Mucosa of descending colon (tissue), 3 donors: ENCODE data around the gene TGFA. TPM values are rescaled to one million over a fixed set of nuclear protein-coding genes. Genes with fewer than 3 reads are reported as not detected.
A peak's percentile ranks its signal among the peaks of the same experiment; 100 is the strongest.

ENCODE experiments used
- ATAC-seq: fragments of 200-7000 bp; cut with Tn5 transposase; one replicate; pipeline ENCODE4 v1.9.1; 2020; ENCODE audit warnings: mild to moderate bottlenecking, moderate library complexity
- DNase-seq, 3 donors: peaks; one replicate each; pipeline ENCODE4 v3.0.0-alpha.2; 2020
- H3K36me3 ChIP-seq: fragments of 200-600 bp; one replicate; pipeline ENCODE4 v1.8.0; 2021; ENCODE audit warnings: low read depth, mild to moderate bottlenecking
- H3K4me1 ChIP-seq: fragments of 200-600 bp; one replicate; pipeline ENCODE4 v1.8.0; 2021; ENCODE audit warnings: low read depth, mild to moderate bottlenecking
- H3K4me3 ChIP-seq: fragments of 200-600 bp; one replicate; pipeline ENCODE4 v1.8.0; 2021; ENCODE audit warnings: mild to moderate bottlenecking
- H3K9me3 ChIP-seq: fragments of 200-600 bp; one replicate; pipeline ENCODE4 v1.8.0; 2021; ENCODE audit warnings: mild to moderate bottlenecking
- intact Hi-C, 2 donors: fragments of 100-400 bp; cut with DNase I in 1 of 2; cut with micrococcal nuclease in 1 of 2; formaldehyde crosslinking; loops; one replicate each; pipeline versions ENCODE4 v1.11.0 to v1.11.1; 2022; cut with DNase I, micrococcal nuclease
- total RNA-seq, 3 donors: library from RNA; stranded (reverse); fragmentation: NEBNext Ultra II Directional in 2 of 3; extraction: Animal tissue kit (Norgen Biotek cat#: 25700) in 2 of 3; gene quantifications; one replicate each; pipeline versions ENCODE4 v1.2.1 to v1.2.4, GENCODE V29; 2021 to 2023
- TF ChIP-seq, protein P1 (sequence below): fragments of 200-600 bp; IDR thresholded peaks from one replicate; pipeline ENCODE4 v1.8.0; 2022; ENCODE audit warnings: antibody characterized with exemption, mild to moderate bottlenecking
- donor health status: DM: no; HTN: no; CAD: no; lungs with moderate emphysema.
- donor health status: DM: no; HTN: no; CAD: no.
- donor health status: DM: no; HTN: yes; CAD: no.

TGFA gene
- total RNA-seq, 3 donors from 2014 or later: 13.5 to 33.5 (median 24.7) TPM

DNA sequence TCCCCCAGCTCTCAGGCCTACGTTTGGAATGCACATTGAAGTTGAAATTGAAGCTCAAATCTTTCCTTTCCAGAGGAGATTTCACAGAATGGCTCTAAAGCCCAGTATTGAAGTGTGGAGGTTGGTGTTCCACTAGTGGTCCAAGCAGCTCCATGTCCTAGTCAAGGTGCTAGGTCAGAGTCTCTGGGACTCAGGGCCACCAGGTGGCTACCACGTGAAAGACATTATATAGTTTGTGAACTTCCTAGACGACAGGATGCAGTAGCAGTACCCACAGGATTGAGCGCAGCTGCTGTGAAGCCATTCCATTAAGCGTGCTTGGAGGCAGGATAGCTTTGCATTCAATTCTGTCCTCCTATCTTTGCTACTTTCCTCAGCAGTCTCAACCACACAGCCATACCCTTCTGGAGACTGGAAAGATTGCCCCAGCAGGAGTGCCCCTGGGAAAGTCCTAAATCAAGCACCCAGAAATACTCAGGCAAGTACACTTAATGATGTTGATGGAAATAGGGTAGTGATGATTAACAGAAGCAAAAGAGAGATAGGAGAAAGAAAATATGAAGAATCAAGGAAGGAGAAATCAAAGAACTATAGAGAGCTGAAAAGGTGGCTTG lies 4.7 kb upstream of the TGFA start:
- Histone ChIP-seq H3K4me3 (no peak overlapping the region), H3K36me3 (no peaks in the 10 kb centered on the region), H3K4me1 (peaks cover 14% of the 10 kb centered on the region), H3K9me3 (no peaks in the 10 kb centered on the region)
- intact Hi-C loops: no loop called here
- TF ChIP-seq, protein P1, sequence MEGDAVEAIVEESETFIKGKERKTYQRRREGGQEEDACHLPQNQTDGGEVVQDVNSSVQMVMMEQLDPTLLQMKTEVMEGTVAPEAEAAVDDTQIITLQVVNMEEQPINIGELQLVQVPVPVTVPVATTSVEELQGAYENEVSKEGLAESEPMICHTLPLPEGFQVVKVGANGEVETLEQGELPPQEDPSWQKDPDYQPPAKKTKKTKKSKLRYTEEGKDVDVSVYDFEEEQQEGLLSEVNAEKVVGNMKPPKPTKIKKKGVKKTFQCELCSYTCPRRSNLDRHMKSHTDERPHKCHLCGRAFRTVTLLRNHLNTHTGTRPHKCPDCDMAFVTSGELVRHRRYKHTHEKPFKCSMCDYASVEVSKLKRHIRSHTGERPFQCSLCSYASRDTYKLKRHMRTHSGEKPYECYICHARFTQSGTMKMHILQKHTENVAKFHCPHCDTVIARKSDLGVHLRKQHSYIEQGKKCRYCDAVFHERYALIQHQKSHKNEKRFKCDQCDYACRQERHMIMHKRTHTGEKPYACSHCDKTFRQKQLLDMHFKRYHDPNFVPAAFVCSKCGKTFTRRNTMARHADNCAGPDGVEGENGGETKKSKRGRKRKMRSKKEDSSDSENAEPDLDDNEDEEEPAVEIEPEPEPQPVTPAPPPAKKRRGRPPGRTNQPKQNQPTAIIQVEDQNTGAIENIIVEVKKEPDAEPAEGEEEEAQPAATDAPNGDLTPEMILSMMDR: no peak
- DNase-seq (no peak), ATAC-seq (no peak)

DNA sequence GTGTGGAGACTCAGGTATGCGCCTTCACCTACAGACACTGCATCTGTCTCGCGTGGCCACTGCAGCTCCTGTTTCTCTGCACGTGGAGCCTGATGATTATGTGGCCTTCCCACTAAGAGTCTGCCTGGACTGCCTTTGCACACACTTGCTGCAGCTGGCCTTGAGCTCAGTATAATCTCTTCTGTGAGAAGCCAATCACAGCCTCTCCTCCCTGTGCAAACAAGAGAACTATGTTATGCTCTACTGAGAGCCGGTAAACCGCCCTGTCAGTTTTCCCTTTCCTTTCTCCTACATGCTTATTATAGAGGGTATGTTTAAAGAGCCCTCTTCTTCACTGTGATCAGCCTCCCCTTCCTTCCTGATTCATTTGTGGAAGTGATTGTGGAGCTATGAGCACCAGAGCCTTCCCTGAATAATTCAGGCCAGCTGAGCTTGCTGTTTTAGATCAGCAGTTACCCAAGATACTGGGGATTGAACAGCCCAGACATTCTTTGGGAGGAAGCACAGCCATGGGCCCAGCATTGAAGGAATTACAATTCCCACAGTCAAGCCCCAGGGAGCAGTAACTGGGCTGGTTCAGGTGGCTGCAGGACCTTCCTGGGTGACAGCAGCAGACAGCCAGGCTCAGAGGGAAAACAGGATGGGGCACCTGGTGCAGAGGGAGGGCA lies 3.7 kb upstream of the TGFA start:
- DNase-seq (peak in 2 of 3 donors; percentile 58 to 77), ATAC-seq (peak; percentile 61)
- TF ChIP-seq, protein P1: no peak
- no peak overlapping the region for H3K4me3 ChIP-seq
- no peaks in the 10 kb centered on the region for H3K36me3 ChIP-seq
- peaks cover 18% of the 10 kb centered on the region for H3K4me1 ChIP-seq
- intact Hi-C loops: no loop called here
- H3K9me3 ChIP-seq: no peaks in the 10 kb centered on the region

DNA sequence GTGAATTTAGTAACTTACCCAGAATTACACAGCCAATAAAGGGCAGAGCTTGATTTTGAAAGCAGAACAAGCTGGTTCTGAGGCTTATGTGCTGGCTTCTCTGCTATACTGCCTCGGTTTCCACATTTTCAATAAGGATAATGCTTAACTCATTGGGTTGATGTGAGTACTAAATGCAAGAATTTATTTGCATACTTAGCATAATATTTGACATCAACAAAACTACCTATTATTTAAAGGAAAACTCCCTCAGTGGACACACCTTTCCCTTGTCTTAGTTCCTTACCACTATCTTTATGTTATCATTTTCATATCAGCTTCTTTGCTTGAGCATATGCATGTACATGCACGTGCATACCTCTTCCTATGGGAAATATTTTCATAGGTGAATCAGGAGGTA lies 3.0 kb upstream of the TGFA start:
- peaks cover 25% of the 10 kb centered on the region for H3K4me1 ChIP-seq
- no peaks in the 10 kb centered on the region for H3K9me3 ChIP-seq
- H3K36me3 ChIP-seq: no peaks in the 10 kb centered on the region
- no peak overlapping the region for H3K4me3 ChIP-seq
- TF ChIP-seq, protein P1: no peak
- ATAC-seq (no peak), DNase-seq (no peak)
- intact Hi-C loops: no loop called here

- no peaks in the 10 kb centered on the region for H3K9me3 ChIP-seq
- TF ChIP-seq, protein P1: peak; percentile 16
- intact Hi-C loops: no loop called here
- no peak overlapping the region for H3K4me3 ChIP-seq
- H3K4me1 ChIP-seq: peaks cover 25% of the 10 kb centered on the region
- ATAC-seq (no peak), DNase-seq (no peak)
- no peaks in the 10 kb centered on the region for H3K36me3 ChIP-seq
These were observed 789 bp upstream of the TGFA start for GRCh38 chr2:70554338-70554892.

DNA sequence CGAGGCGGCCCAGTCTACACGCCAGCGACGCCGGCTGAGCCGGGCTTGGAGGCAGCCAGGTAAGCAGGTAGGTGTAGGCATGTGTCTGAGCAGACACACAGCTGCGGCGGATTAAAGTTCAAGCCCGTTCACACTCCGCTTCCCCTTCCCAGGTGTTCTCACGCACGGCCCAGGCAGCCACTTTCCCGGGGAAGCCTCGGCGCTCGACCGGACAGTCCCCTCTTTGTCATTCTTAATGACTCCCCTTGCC lies 367 bp downstream of the TGFA start:
- H3K9me3 ChIP-seq: no peaks in the 10 kb centered on the region
- no peaks in the 10 kb centered on the region for H3K36me3 ChIP-seq
- H3K4me3 ChIP-seq: peak overlapping the region; percentile 25
- H3K4me1 ChIP-seq: peaks cover 25% of the 10 kb centered on the region
- peak; percentile 68 for ATAC-seq
- intact Hi-C loops: no loop called here
- DNase-seq: peak; percentile 70 to 78 (median 74)
- TF ChIP-seq, protein P1: no peak
